Renal pelvis (tissue), 4 donors: Measurements from ENCODE around the gene FNDC5. TPM values are rescaled to one million over a fixed set of nuclear protein-coding genes. Genes with fewer than 3 reads are reported as not detected.

ENCODE experiments used
- DNase-seq: peaks from one replicate; pipeline ENCODE4 v3.0.0-alpha.2; 2013
- polyA plus RNA-seq, 3 donors: library from polyadenylated mRNA; unstranded; fragments of 120-200 nt; gene quantifications; one replicate each; pipeline ENCODE4 v1.2.1, GENCODE V29; 2013; ENCODE audit not compliant: insufficient read length in 3 of 3

The FNDC5 gene
- polyA plus RNA-seq, 3 donors = 44.2 to 54.0 (median 52.3) TPM

DNA sequence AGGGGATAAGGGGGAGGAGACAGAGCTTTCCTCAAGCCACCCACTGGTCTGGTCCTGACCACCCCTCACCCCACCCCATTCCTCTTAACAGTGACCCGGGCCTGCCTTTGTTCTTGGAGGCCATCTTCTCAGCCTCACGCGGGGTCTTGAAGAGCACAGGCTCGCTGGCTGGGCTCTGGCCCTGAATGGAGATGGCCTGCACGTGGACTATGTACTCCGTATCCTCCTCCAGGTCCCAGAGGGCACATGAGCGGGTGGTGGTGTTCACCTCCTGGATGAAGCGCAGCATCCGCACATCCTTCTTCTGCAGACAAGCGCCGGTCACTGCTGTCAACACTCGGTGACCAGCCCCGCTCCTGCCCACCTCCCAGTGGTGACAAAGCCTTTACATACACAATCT lies 2.6 kb downstream of the FNDC5 start:
- DNase-seq = no peak

DNA sequence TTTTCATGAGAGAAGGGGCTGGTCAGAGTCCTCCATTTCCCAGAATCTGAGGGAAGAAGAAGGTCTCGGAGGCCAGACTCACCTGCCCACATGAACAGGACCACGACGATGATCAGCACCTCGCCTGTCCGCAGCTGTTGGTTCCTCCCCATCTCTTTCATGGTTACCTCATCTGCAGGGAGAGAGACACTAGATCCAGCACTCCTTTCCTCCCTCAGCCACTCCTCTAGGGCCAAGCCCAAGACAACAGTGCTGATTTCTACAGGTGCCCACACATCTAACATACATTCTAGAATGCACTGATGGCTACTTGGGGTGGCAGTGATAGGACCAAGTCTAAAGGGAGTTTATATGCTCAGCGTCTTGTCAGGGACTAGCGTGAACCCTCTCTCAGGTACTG lies 3.0 kb downstream of the FNDC5 start:
- no peak for DNase-seq

DNA sequence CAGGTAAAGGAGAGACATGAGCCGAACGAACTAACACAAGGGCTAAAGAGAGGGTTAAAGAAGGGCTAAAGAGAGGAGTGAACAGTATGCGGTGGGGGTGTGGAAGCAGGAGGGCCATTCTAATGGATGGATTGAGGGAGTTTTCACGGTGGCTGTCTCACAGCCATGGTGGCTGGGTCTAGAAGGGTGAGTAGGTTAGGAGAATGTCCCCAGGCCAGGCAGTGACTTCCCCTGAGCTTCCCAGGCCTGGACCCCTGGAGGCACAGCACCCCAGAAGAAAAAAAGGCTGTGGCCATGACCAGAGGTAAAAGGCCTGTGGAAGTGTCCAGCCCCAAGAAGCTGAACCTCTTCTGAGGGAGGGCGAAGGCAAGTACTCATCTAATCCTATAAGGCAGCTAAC lies 3.6 kb downstream of the FNDC5 start:
- no peak for DNase-seq

DNA sequence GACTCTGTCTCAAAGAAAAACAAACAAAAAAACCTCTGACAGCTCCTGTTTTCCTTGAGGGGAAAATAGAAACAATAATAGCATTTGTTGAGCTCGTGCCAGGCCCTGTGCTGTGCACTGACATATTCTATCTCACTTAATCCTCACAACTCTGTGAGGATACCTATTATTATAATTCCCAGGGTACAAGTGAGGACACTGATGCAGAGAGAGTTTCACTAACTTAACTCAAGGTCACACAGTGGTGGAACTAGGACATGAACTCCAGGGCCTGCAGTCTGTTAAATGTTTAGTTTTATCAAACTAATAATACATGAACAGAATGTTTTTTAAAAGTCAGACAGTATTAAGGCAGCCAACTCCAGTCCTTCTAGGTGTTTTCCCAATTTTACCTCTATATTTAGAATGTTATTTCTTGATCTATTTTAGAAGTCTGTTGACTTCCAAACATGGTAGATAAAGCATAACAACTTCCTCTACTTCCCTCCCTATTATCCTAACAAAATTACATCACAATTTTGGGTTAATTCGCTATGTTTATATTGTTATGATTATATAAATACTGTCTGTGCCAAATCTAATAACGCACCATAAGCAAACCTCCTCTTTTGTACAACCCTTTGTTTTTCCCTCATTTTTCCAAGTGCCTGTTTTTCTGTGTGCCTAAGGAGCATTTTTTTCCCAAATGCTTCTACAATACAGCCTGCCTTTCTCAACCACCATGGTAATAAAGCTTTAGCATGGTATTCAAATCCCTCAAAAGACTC lies 4.9 kb downstream of the FNDC5 start:
- DNase-seq = no peak

DNA sequence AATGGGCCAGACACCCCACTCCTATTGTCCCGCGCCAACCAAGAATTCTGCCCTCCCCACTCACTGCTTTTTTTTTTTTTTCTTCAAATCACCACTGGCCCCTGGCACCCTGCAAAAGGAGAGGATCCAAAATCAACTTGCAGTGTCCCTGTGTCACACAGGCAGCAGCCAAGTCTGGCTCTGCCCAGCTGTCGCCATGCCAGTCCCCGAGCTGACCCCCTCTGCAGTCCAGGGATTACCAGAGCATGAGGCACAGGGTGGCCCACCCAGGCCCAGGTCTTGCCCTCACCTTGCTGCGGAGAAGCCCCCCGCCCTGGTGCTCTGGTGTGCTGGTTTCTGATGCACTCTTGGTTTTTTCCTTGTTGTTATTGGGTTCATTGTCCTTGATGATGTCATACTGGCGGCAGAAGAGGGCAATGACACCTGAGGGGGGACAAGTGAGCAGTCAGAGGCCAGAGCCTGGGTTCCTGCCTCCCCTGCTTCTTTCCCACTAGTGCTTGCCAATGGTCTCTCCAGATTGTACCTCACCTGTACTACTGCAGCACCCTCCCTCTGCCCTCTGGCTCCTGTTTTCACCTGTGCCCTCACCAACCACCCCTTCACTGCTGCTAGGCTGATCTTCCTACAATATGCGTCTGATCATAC lies 6.2 kb downstream of the FNDC5 start:
- no peak for DNase-seq

DNA sequence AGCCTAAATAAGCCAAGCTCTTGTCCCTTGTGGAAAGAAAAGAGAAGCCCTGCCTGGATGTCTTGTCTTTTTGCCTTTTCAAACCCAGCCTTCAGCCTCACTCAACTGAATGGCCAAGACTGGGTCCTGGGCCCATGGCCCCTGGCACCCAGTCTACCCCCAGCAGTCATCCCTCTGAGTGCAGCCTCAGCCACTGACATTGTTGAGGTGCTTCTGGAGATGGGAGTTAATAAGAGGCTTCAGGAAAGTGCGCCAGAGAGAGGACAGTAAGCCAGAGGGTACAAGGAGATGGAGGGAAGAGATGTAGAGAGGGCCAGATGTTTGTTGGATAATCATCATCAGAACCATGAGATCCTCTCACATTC lies 6.8 kb downstream of the FNDC5 start:
- DNase-seq = no peak

DNA sequence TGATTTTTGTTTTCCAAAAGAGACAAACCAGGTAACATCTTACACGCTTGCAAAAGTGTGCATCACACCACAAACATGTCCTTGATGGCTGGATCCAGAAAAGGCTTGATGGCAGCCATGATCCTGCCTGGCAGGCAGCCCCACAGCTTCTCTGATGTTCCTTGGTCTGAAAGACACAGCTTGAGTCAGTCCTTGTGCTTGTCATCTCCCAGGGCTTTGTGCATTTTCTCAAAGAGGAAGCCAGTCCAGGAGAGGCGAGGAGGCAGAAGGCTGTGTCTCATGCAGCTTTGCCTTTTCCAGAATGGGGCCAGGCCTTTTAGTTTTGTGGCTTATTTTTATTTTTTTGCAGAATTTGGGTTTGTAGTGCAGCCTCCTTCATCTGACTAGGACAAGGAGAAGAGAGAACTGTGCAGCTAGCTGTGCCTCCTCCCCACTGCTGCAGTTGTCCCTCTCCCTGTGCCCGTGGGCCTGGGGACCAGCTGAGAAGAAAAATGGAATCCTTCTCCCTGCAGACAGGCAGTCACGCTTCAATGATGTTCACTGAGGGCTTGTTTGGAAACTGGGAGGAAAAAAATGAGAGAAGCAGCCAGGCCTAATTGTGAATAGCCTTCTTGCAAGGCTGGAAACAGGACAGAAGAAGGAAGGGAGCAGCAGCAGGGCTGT lies 7.4 kb downstream of the FNDC5 start:
- no peak for DNase-seq

DNA sequence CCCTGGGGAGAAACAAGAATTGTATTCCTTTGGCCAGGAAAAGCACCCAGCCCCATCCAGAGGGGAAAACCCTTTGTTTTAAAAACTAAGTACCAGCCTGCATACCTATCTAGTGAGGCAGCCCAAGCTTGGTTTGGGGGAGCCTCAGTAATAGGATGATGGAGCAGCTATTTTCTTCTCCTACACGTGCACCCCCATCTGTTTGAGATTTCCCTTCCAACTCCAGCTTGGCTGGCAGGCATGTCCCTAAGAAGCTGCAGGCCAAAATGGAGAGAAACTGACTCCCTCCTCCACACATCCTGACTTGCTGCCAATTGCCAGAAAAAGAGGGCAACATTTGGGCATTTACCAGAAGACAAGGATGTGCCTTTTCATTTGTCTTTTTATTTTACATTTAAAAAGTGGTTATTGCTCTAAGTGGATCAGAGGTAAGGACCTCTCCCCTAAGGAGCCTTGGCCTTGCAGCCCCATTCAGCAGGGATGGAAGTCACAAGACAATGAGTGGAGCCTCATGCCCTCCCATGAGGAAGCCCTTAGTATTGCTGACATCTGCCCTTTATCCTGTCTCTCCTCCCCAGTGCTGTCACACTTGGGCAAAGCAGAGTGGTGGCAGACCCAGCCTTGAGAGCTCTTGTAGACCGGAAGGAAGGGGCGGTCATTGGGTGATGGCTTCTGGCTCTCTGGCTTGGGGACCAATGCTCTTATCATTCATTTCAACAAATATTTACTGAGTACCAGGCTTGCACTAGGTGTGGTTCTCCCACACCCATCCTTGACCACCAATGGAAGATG lies 8.6 kb downstream of the FNDC5 start:
- DNase-seq = no peak

DNA sequence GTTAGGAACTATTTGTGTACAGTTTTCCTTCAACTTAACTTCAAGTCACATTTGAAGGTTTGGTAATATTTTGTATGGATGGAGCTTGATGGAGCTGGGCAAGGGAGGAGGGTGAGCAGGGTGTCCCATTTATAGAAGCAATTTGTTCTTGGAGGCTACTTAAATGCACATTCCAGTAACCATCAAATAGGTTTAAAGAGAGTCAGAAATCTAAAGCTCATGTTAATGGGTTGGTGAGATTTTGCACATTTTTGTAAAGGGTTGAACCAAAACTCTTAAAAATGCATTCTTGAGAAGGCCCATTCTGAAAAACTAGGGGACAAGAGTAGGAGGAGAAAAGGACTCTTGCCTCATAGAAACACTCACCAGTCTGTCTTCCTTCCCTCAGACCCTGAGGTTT lies 10.1 kb downstream of the FNDC5 start:
- DNase-seq = no peak

DNA sequence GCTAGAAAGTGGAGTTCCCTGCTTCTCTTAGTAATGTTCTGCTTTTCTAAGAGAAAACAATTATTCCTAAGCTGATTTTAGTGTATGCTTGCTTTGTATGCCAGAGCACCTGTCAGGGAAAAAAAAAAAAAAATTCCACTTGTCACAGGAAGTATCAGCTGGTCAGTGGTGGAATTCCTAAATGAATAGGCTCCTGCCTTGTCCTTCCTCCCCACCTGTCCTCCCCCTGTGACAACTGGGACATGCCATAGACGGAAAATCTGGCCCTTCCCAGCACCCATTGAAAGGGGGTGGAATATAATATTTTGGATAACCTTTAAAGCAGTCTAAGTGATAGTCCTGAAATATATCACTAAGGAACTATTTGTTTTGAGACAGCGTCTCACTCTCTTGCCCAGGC lies 10.8 kb downstream of the FNDC5 start:
- no peak for DNase-seq

DNA sequence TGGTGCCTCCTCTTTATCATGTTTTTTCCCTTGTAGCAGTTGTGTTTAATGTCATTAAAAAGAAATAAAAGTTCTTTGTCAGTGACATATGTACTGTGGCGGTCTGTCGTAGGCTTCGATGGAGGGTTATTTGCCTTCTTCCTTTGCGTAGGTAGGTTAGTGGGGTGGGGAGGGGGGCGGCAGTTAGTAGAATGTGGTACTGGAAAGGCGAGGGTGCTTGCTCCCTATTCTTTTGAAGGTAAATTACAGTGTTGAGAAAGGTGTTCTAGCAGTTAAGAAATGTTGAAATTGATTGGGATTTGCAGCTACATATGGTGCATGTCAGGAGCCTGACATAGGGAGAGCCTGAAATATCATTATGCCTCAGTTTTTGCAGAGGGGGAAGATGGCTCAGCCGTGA lies 11.9 kb downstream of the FNDC5 start:
- DNase-seq = no peak

DNA sequence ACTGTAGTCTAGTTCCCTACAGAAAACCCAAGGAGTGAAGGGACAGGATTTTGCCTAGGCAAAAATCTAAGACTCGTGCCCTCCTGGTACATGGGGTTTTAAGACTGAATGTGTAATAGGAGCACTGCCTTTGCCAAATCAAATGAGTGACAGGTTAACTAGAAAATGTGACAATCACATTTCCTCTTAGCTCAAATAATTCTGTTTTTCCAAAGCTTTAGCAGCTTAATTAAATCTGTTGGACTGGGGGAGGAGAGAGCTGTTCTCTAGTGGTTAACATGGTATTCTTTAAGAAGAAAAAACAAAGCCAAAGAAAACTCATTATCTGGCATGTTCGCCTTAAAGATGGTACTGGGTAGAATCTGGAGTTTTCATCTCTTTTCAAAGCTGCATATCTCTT lies 12.6 kb downstream of the FNDC5 start:
- DNase-seq = no peak

DNA sequence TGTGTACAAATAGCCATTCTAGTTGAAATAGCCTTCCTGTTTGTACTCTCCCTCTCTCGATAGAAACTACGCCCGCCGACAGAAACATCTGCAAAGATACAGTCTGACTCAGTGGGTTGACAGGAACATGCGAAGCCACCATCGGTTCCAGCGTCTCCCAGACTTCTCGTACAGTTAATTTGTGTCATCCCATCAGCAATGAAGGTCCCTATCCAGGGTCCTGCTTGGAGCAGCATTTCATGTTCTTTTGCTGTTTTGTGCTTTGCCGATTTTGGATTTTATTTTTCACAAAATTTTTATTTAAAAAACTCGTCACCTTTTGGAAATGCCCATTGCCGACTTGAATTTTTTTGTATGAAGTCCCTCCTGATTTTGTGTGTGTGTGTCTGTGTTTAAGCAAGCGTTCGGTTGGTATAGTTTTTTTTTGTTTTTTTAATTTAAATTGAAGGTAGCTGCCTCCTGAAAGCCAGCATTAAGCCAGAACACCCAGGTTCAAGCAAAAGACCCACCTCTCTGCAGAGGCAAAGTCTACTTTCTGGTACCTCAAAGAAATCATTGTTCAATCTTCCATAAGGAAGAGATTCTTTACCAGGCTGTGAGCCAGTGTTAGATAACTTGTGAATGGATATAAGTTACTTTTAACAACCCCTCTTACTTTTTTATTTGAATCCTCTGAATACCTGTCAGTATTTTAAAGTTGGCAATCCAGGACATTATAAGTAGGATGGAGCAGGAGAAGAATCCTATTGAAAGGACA lies 14.7 kb downstream of the FNDC5 start:
- DNase-seq = no peak

DNA sequence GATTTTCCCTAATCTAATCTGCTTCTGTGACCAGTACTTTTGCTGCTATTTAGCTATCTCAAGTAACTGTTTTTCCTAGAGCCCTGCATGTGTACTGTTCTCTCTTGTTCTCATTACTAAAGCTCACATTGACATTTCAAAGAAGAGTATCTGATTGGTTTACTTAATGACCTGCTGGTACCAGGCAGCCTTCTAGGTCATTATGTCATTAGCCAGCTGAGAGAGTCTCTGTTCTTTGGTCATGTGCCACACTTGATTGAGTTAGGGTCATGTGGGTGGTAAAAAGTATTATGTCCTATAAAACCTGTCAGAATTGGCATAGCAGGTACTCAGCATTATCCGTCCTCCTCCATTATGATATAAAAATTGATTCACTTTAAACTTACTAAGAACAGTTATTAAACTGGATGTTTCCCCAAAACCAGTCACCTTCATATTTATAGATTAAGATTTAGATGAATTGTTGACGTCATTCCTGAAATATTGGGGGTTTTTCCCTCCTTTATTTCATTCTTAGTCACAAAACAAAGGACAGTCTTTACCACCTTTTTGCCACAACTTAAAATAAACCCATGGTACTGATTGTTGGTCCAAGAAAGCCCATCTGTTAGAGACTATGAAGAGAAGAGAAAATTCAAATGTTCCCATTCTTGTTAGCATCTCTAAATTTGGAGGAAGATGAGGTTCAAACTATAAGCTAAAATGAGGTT lies 22.2 kb downstream of the FNDC5 start:
- DNase-seq = no peak

DNA sequence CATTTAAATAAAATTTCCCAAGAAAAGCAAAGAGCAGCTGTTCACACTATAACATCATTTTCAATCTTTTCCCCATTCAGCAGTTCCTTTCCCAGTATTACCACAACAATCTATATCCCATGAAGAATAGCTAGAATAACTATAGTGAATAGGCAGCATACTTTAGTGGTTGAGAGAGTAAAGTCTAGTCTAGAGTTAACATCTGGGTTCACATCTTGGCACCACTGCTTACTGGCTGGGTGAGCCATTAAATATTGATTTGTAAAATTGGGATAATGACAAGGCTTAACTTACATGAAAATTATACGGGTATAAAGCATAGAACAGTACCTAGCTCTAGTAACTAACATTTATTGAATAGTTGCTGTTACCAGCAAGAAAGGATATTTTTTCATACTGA lies 38.8 kb downstream of the FNDC5 start:
- no peak for DNase-seq

DNA sequence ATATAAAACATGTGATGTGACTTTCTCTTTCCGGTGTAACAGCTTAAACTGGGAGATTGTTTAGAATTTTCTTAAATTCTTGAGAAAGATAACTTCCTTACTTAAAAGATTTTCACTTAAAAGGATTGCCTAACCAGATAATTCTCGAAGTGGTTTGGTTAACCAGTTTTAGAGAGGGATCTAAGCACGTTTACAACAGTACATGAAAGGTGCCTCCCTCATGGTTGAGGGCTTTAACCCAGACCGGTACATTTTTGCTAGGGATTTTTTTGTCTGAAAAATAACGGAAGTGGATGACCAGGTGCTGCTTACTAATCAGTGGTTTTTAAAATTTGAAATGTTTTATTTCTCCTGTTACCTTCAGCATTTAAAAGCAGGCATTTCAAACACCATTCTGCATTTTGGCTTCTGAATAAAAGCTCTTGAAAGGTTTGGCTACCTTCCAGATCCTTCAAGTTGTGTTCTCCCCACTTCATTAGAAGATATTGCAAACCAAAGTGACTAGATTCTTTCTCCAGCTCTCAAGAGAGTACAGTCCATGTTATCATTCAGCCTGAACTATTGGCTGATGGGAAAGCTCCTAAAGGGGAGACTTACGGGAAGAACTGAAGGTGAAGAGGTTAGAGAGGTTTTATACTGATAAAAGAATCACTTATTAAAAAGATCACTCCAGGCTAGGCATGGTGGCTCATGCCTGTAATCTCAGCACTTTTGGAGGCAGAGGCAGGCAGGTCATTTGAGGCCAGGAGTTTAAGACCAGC lies 40.4 kb downstream of the FNDC5 start:
- DNase-seq = no peak

DNA sequence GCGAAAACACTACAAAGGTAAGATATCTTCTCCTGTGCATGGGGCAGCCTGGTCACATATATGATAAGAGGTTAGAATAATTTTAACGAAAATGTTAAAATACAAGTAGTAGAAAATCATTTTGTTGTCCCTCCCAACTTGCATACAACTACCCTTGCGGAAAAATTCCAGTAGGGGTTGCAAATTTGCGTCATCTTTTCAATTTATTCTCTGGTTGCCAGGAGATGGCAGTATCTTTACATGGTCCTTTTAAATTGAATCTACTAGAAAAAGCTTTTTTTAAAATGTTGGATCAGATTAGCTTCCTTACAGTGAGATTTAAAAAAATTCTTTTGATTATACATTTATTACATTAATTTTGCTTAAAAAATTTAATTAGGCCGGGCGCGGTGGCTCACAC lies 42.4 kb downstream of the FNDC5 start:
- DNase-seq = peak; percentile 19

DNA sequence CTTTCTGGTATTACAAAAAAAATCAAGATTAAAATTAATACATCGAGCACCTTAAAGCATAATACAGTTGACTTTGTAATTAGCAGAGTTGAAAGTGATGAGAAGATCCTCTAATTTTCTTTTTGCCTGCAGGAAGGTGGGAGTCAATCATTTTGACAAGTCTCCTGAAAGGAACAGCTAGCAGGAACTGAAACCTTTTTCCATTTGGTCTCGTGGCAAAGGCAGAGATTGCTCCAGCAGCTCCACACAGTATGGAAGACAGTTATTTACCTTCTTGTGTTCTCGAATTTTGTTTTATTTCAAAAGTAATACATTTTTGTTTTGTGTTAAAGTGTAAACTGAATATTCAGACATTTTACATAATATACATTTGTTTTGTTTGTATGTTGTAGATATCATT lies 45.5 kb downstream of the FNDC5 start:
- no peak for DNase-seq

DNA sequence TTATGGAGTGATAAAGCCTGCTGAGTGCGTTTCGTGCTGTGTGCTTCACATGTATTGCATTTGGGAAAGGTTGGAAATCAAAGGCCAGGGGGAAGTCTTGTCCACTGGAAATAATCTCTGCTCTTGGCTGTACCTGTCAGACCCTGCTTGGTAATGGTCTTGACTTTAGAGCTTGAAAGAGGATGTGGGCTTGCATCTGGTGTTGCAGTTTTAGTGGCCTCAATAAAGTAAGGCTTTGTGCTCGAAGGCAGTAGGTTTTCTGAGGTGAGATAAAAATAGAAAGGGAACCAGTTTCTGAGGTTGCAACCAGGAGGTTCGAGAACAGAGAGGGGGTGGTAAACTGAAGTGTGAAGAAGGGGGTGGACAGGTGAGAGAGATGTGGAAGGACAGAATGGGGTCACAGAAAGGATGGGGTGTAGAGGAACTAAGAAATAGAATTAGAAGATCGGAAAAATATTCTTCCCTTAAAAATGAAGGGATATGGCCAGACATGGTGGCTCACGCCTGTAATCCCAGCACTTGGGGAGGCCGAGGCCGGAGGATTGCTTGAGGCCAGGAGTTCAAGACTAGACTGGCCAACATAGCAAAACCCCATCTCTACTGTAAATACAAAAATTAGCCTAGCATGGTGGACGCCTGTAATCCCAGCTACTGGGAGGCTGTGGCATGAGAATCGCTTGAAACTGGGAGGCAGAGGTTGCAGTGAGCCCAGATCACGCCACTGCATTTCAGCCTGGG lies 51.7 kb downstream of the FNDC5 start:
- peak; percentile 5 for DNase-seq
